COR-L47 (cell line): ENCODE results near the gene PFDN4.

Experiments used
- DNase-seq: peaks from one replicate; lab custom pipeline; 2025; lab: John Stamatoyannopoulos, UW

Gene PFDN4

GRCh38 chr20:54173653-54174456 is 34.0 kb upstream of the PFDN4 start, which contains the start of gene CYP24A1:
TSS of gene CYP24A1 (minus strand) at chr20:54173986. CDS start at chr20:54173579, 407 bp downstream.
- no peak for DNase-seq

- DNase-seq, result no peak
Observed at GRCh38 chr20:54174457-54175175, 33.3 kb upstream of the PFDN4 start.

GRCh38 chr20:54176610-54177009 is 31.3 kb upstream of the PFDN4 start:
- no peak for DNase-seq

- DNase-seq, result no peak
Observed at GRCh38 chr20:54177378-54177777, 30.5 kb upstream of the PFDN4 start.

- no peak for DNase-seq
Observed at GRCh38 chr20:54178256-54178655, 29.6 kb upstream of the PFDN4 start.

GRCh38 chr20:54179946-54180345 is 27.9 kb upstream of the PFDN4 start:
- no peak for DNase-seq

- DNase-seq, result no peak
Observed at GRCh38 chr20:54180931-54181330, 27.0 kb upstream of the PFDN4 start.

- DNase-seq, result no peak
Observed at GRCh38 chr20:54184071-54184470, 23.8 kb upstream of the PFDN4 start.

GRCh38 chr20:54184904-54185626 is 22.8 kb upstream of the PFDN4 start:
- no peak for DNase-seq

GRCh38 chr20:54188132-54188849 is 19.6 kb upstream of the PFDN4 start:
- DNase-seq, result no peak

GRCh38 chr20:54189630-54190029 is 18.3 kb upstream of the PFDN4 start:
- no peak for DNase-seq

GRCh38 chr20:54190217-54190616 is 17.7 kb upstream of the PFDN4 start:
- no peak for DNase-seq

- no peak for DNase-seq
Observed at GRCh38 chr20:54193817-54194216, 14.1 kb upstream of the PFDN4 start.

GRCh38 chr20:54194724-54195438 is 13.0 kb upstream of the PFDN4 start:
- DNase-seq, result no peak

GRCh38 chr20:54195483-54196472 is 12.1 kb upstream of the PFDN4 start:
- no peak for DNase-seq

GRCh38 chr20:54197621-54198604 is 10.0 kb upstream of the PFDN4 start:
- no peak for DNase-seq

GRCh38 chr20:54199283-54199682 is 8.6 kb upstream of the PFDN4 start:
- DNase-seq, result no peak

- peak; percentile 21 for DNase-seq
Observed at GRCh38 chr20:54199721-54200176, 8.1 kb upstream of the PFDN4 start.
